Lung (tissue), 12 donors: Measurements from ENCODE around the gene WDR20. TPM values are rescaled to one million over a fixed set of nuclear protein-coding genes. Genes with fewer than 3 reads are reported as not detected.

ENCODE experiments used
- ATAC-seq: fragments of 200-7000 bp; cut with Tn5 transposase; one replicate; pipeline ENCODE4 v1.9.1; 2020; ENCODE audit warnings: moderate number of reproducible peaks; ENCODE audit not compliant: insufficient read depth, low FRiP score
- DNase-seq, 3 donors: peaks; one replicate each; pipeline ENCODE4 v3.0.0-alpha.2; 2013 to 2017
- H3K27ac ChIP-seq, 2 donors: one replicate each; pipeline ENCODE4 v1.5.1; 2013; ENCODE audit warnings: mild to moderate bottlenecking in 2 of 2, moderate library complexity in 2 of 2, control low read depth in 1 of 2, inconsistent platforms in 1 of 2, low read depth in 1 of 2, low read length in 1 of 2
- H3K27me3 ChIP-seq, 3 donors: one replicate each; pipeline ENCODE4 v1.5.1; 2013; ENCODE audit warnings: low read length in 2 of 3; ENCODE audit not compliant: control insufficient read depth in 3 of 3, insufficient read depth in 3 of 3
- H3K36me3 ChIP-seq, 4 donors: one replicate each; pipeline ENCODE4 v1.5.1; 2013; ENCODE audit warnings: low read length in 4 of 4, mild to moderate bottlenecking in 1 of 4, moderate library complexity in 1 of 4; ENCODE audit not compliant: control insufficient read depth in 4 of 4, insufficient read depth in 4 of 4
- H3K4me1 ChIP-seq, 5 donors: one replicate each; pipeline ENCODE4 v1.5.1; 2013; ENCODE audit warnings: low read length in 5 of 5, mild to moderate bottlenecking in 2 of 5, moderate library complexity in 1 of 5; ENCODE audit not compliant: control insufficient read depth in 5 of 5, insufficient read depth in 5 of 5
- H3K4me3 ChIP-seq: one replicate; pipeline ENCODE4 v1.5.1; 2013; ENCODE audit warnings: mild to moderate bottlenecking, control low read depth, moderate library complexity
- H3K9ac ChIP-seq, 2 donors: one replicate each; pipeline ENCODE4 v1.5.1; 2013; ENCODE audit warnings: low read length in 2 of 2, control low read depth in 1 of 2; ENCODE audit not compliant: insufficient read depth in 1 of 2
- H3K9me3 ChIP-seq, 4 donors: one replicate each; pipeline ENCODE4 v1.5.1; 2013; ENCODE audit warnings: low read length in 3 of 4, mild to moderate bottlenecking in 1 of 4, moderate library complexity in 1 of 4; ENCODE audit not compliant: control insufficient read depth in 4 of 4, insufficient read depth in 3 of 4
- WGBS, 2 donors: extraction: QIAGEN DNeasy Blood & Tissue Kit; methylation state at CpG; one replicate each; pipeline ENCODE4 v1.1.7; 2013; 5-methylcytosine and 5-hydroxymethylcytosine counted together
- polyA plus RNA-seq, 2 donors: library from polyadenylated mRNA; stranded (reverse); fragments of 200-250 nt; gene quantifications; one replicate each; pipeline ENCODE4 v1.2.1, GENCODE V29; 2013
- total RNA-seq, 2 donors: library from RNA; depleted of rRNA in 1 of 2; stranded (reverse); fragments of >200 nt in 1 of 2; gene quantifications; one replicate each; pipeline ENCODE4 v1.2.1, GENCODE V29; 2014 to 2021
- TF ChIP-seq, protein P1 (sequence below): IDR thresholded peaks from 2 replicates; pipeline ENCODE4 v1.5.1; 2012; ENCODE audit warnings: mild to moderate bottlenecking; ENCODE audit errors: control extremely low read depth, extremely low read depth
- donor health status: control.
- donor health status: control.
- donor health status: Bipolar disorder and iron deficiency.
- donor health status: healthy.
- donor health status: DM: yes; HTN: yes; CAD: no.

Gene WDR20
- total and polyA plus RNA-seq, 4 donors = 10.3 to 30.7 (median 19.7) TPM

GRCh38 chr14:102202944-102203343, 63.2 kb downstream of the WDR20 start:
- ATAC-seq (no peak), DNase-seq (peak in 1 of 3 donors; percentile 1)
- Histone ChIP-seq H3K36me3 (peaks cover 0 to 38% (median 24%) of the 10 kb centered on the region in 4 donors), H3K9me3 (no peaks in the 10 kb centered on the region), H3K27ac (no peak overlapping the region), H3K4me1 (peaks cover 0 to 3% (median 0%) of the 10 kb centered on the region in 5 donors), H3K27me3 (no peaks in the 10 kb centered on the region), H3K9ac (no peak overlapping the region), H3K4me3 (no peak overlapping the region)
- 73 to 85% methylated on average over 3 of the region's 3 CpGs for WGBS, 2 donors
- TF ChIP-seq, protein P1, sequence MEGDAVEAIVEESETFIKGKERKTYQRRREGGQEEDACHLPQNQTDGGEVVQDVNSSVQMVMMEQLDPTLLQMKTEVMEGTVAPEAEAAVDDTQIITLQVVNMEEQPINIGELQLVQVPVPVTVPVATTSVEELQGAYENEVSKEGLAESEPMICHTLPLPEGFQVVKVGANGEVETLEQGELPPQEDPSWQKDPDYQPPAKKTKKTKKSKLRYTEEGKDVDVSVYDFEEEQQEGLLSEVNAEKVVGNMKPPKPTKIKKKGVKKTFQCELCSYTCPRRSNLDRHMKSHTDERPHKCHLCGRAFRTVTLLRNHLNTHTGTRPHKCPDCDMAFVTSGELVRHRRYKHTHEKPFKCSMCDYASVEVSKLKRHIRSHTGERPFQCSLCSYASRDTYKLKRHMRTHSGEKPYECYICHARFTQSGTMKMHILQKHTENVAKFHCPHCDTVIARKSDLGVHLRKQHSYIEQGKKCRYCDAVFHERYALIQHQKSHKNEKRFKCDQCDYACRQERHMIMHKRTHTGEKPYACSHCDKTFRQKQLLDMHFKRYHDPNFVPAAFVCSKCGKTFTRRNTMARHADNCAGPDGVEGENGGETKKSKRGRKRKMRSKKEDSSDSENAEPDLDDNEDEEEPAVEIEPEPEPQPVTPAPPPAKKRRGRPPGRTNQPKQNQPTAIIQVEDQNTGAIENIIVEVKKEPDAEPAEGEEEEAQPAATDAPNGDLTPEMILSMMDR = no peak

- no peak overlapping the region for H3K9ac ChIP-seq
- 84 to 86% methylated on average over 6 of the region's 6 CpGs for WGBS, 2 donors
- peaks cover 0 to 3% (median 0%) of the 10 kb centered on the region in 5 donors for H3K4me1 ChIP-seq
- no peak overlapping the region for H3K4me3 ChIP-seq
- H3K36me3 ChIP-seq = peaks cover 0 to 36% (median 24%) of the 10 kb centered on the region in 4 donors
- no peaks in the 10 kb centered on the region for H3K9me3 ChIP-seq
- H3K27me3 ChIP-seq = no peaks in the 10 kb centered on the region
- DNase-seq = peak in 1 of 3 donors; percentile 1
- no peak for ATAC-seq
- TF ChIP-seq, protein P1 = no peak
- H3K27ac ChIP-seq = no peak overlapping the region
Measured at GRCh38 chr14:102203382-102203781, 63.7 kb downstream of the WDR20 start.

- H3K27ac ChIP-seq = no peak overlapping the region
- DNase-seq (peak in 1 of 3 donors; percentile 6), ATAC-seq (no peak)
- no peaks in the 10 kb centered on the region for H3K9me3 ChIP-seq
- no peak overlapping the region for H3K4me3 ChIP-seq
- H3K36me3 ChIP-seq = peaks cover 0 to 35% (median 29%) of the 10 kb centered on the region in 4 donors
- 88 to 90% methylated on average over 5 of the region's 5 CpGs for WGBS, 2 donors
- H3K27me3 ChIP-seq = no peaks in the 10 kb centered on the region
- peaks cover 0 to 3% (median 0%) of the 10 kb centered on the region in 5 donors for H3K4me1 ChIP-seq
- TF ChIP-seq, protein P1 = no peak
- no peak overlapping the region for H3K9ac ChIP-seq
Measured at GRCh38 chr14:102205560-102205959, 65.9 kb downstream of the WDR20 start.

DNA sequence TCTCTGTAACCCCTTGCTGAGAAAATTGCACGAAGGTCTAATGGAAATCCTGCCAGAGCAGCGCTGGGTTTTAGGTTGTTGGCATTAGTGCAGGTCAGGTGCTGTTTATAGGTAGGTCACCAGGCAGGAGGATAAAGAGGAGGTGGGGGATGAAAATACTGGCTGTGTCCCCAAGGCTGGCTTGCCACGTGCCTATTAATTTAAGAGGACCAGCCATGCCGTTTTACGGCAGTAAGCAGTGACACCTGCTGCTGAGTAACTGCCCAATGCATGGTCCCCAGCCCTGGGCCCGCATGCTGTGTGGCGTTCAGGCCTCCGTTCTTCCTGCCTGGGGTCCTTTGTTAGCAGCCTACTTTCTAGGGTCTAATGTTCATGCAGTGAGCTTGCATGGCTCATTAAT, 67.2 kb downstream of the WDR20 start:
- H3K4me3 ChIP-seq = no peak overlapping the region
- peaks cover 0 to 35% (median 33%) of the 10 kb centered on the region in 4 donors for H3K36me3 ChIP-seq
- no peaks in the 10 kb centered on the region for H3K27me3 ChIP-seq
- no peaks in the 10 kb centered on the region for H3K4me1 ChIP-seq
- H3K9me3 ChIP-seq = no peaks in the 10 kb centered on the region
- DNase-seq (peak in 1 of 3 donors; percentile 3), ATAC-seq (no peak)
- H3K9ac ChIP-seq = no peak overlapping the region
- no peak overlapping the region for H3K27ac ChIP-seq
- 93 to 94% methylated on average over 8 of the region's 8 CpGs for WGBS, 2 donors
- TF ChIP-seq, protein P1 = no peak
